Trophoblast cell (in vitro differentiated cells and primary cell): ENCODE data around the gene RBM7.
A peak's percentile ranks its signal among the peaks of the same experiment; 100 is the strongest.

Experiments
- DNase-seq, 2 donors: peaks; one replicate each; pipeline ENCODE4 v3.0.0-alpha.2; 2016
- H2AFZ ChIP-seq: 2 replicates; pipeline ENCODE4 v1.6.1; 2013; ENCODE audit warnings: low read length, moderate library complexity, mild to moderate bottlenecking; ENCODE audit not compliant: insufficient read depth, poor library complexity
- H2AK5ac ChIP-seq: 2 replicates; pipeline ENCODE4 v1.6.1; 2013; ENCODE audit warnings: mild to moderate bottlenecking, low read length
- H2BK120ac ChIP-seq: 2 replicates; pipeline ENCODE4 v1.6.1; 2013; ENCODE audit warnings: low read length, mild to moderate bottlenecking, moderate library complexity; ENCODE audit not compliant: insufficient read depth, poor library complexity
- H2BK12ac ChIP-seq: 2 replicates; pipeline ENCODE4 v1.6.1; 2013; ENCODE audit warnings: mild to moderate bottlenecking, low read length, moderate library complexity
- H2BK5ac ChIP-seq: 2 replicates; pipeline ENCODE4 v1.6.1; 2013; ENCODE audit warnings: low read length, low read depth, moderate library complexity, mild to moderate bottlenecking; ENCODE audit not compliant: poor library complexity
- H3K14ac ChIP-seq: 2 replicates; pipeline ENCODE4 v1.6.1; 2013; ENCODE audit warnings: mild to moderate bottlenecking, low read length
- H3K18ac ChIP-seq: 2 replicates; pipeline ENCODE4 v1.6.1; 2013; ENCODE audit warnings: mild to moderate bottlenecking, low read length
- H3K23ac ChIP-seq: 2 replicates; pipeline ENCODE4 v1.6.1; 2013; ENCODE audit warnings: low read length
- H3K27ac ChIP-seq: 2 replicates; pipeline ENCODE4 v1.5.1; 2013; ENCODE audit warnings: low read depth, mild to moderate bottlenecking, inconsistent platforms, low read length, moderate library complexity
- H3K27me3 ChIP-seq: 2 replicates; pipeline ENCODE4 v1.6.1; 2013; ENCODE audit warnings: inconsistent platforms, mild to moderate bottlenecking, low read length, moderate library complexity; ENCODE audit not compliant: insufficient read depth
- H3K36me3 ChIP-seq, 2 experiments: 1 replicate in 1 of 2; 2 replicates in 1 of 2; pipeline ENCODE4 v1.6.1; 2013; ENCODE audit warnings: low read length in 2 of 2, mild to moderate bottlenecking in 2 of 2, moderate library complexity in 1 of 2; ENCODE audit not compliant: insufficient read depth in 2 of 2, control insufficient read depth in 1 of 2
- H3K4ac ChIP-seq: 2 replicates; pipeline ENCODE4 v1.6.1; 2013; ENCODE audit warnings: low read depth, mild to moderate bottlenecking, low read length, moderate library complexity
- H3K4me1 ChIP-seq, 2 experiments: 1 replicate in 1 of 2; 2 replicates in 1 of 2; pipeline ENCODE4 v1.6.1; 2013; ENCODE audit warnings: low read length in 2 of 2, mild to moderate bottlenecking in 2 of 2, moderate library complexity in 1 of 2; ENCODE audit not compliant: insufficient read depth in 2 of 2, control insufficient read depth in 1 of 2
- H3K4me2 ChIP-seq: 2 replicates; pipeline ENCODE4 v1.6.1; 2013; ENCODE audit warnings: inconsistent platforms, mild to moderate bottlenecking, low read length, moderate library complexity
- H3K4me3 ChIP-seq: 2 replicates; pipeline ENCODE4 v1.5.1; 2013; ENCODE audit warnings: mild to moderate bottlenecking, low read depth, low read length, inconsistent platforms
- H3K79me1 ChIP-seq: one replicate; pipeline ENCODE4 v1.6.1; 2013; ENCODE audit warnings: low read length
- H3K79me2 ChIP-seq: 2 replicates; pipeline ENCODE4 v1.6.1; 2013; ENCODE audit warnings: low read length, mild to moderate bottlenecking; ENCODE audit not compliant: control insufficient read depth, insufficient read depth, poor library complexity
- H3K9ac ChIP-seq: 2 replicates; pipeline ENCODE4 v1.6.1; 2013; ENCODE audit warnings: mild to moderate bottlenecking, low read length
- H3K9me3 ChIP-seq: 2 replicates; pipeline ENCODE4 v1.6.1; 2013; ENCODE audit warnings: low read depth, mild to moderate bottlenecking, control low read depth, inconsistent platforms, low read length; ENCODE audit not compliant: insufficient read depth
- H4K12ac ChIP-seq: 2 replicates; pipeline ENCODE4 v1.6.1; 2013; ENCODE audit warnings: low read depth, mild to moderate bottlenecking, low read length, moderate library complexity
- H4K8ac ChIP-seq: 2 replicates; pipeline ENCODE4 v1.6.1; 2013; ENCODE audit warnings: low read depth, mild to moderate bottlenecking, low read length, moderate library complexity
- H4K91ac ChIP-seq: one replicate; pipeline ENCODE4 v1.6.1; 2013; ENCODE audit warnings: low read depth, mild to moderate bottlenecking, low read length, moderate library complexity
- WGBS: extraction: QIAGEN DNeasy Blood & Tissue Kit; methylation state at CpG from one replicate; pipeline ENCODE4 v1.1.7; 2013; ENCODE audit warnings: missing lambda C conversion rate; ENCODE audit not compliant: insufficient read length, insufficient coverage; ENCODE audit errors: extremely low coverage; 5-methylcytosine and 5-hydroxymethylcytosine counted together

Gene RBM7

GRCh38 chr11:114401311-114401710 lies 845 bp downstream of the RBM7 start:
- peaks cover 13% of the 10 kb centered on the region for H3K79me1 ChIP-seq
- peak overlapping the region; percentile 64 for H3K9ac ChIP-seq
- no peak overlapping the region for H2AK5ac ChIP-seq
- H3K4me3 ChIP-seq: no peak overlapping the region
- H3K4me1 ChIP-seq: peaks cover 0 to 1% of the 10 kb centered on the region in 2 experiments
- no peak overlapping the region for H3K14ac ChIP-seq
- no peak overlapping the region for H2BK5ac ChIP-seq
- no CpG with 5 or more reads among the region's 4 CpGs for WGBS
- H3K4me2 ChIP-seq: peak overlapping the region; percentile 65
- H4K12ac ChIP-seq: no peak overlapping the region
- H3K27ac ChIP-seq: no peak overlapping the region
- no peak overlapping the region for H4K91ac ChIP-seq
- peaks cover 0 to 4% of the 10 kb centered on the region in 2 experiments for H3K36me3 ChIP-seq
- no peaks in the 10 kb centered on the region for H3K27me3 ChIP-seq
- no peak overlapping the region for H2BK12ac ChIP-seq
- no peak overlapping the region for H4K8ac ChIP-seq
- DNase-seq: peak in 1 of 2 donors; percentile 9
- peak overlapping the region; percentile 94 for H3K4ac ChIP-seq
- H2BK120ac ChIP-seq: no peak overlapping the region
- H3K18ac ChIP-seq: no peak overlapping the region
- no peak overlapping the region for H2AFZ ChIP-seq
- no peak overlapping the region for H3K23ac ChIP-seq
- H3K79me2 ChIP-seq: peaks cover 11% of the 10 kb centered on the region
- no peaks in the 10 kb centered on the region for H3K9me3 ChIP-seq

GRCh38 chr11:114412946-114413345 lies 12.5 kb downstream of the RBM7 start:
- Histone ChIP-seq H2AK5ac (no peak overlapping the region), H4K91ac (no peak overlapping the region), H3K36me3 (peaks cover 12 to 19% of the 10 kb centered on the region in 2 experiments), H3K4ac (no peak overlapping the region), H4K12ac (no peak overlapping the region), H3K4me1 (no peaks in the 10 kb centered on the region), H2BK12ac (no peak overlapping the region), H3K18ac (no peak overlapping the region), H2BK5ac (no peak overlapping the region), H3K27ac (no peak overlapping the region), H3K4me3 (no peak overlapping the region), H3K27me3 (no peaks in the 10 kb centered on the region), H3K23ac (no peak overlapping the region), H2AFZ (no peak overlapping the region), H3K79me2 (no peaks in the 10 kb centered on the region), H3K79me1 (no peaks in the 10 kb centered on the region), H3K14ac (no peak overlapping the region), H3K9ac (no peak overlapping the region), H4K8ac (no peak overlapping the region), H3K9me3 (no peaks in the 10 kb centered on the region), H2BK120ac (no peak overlapping the region), H3K4me2 (no peak overlapping the region)
- WGBS: no CpG with 5 or more reads among the region's 4 CpGs
- peak; percentile 25 to 44 for DNase-seq

- no peaks in the 10 kb centered on the region for H3K79me1 ChIP-seq
Observed at GRCh38 chr11:114413958-114414357, 13.5 kb downstream of the RBM7 start.

GRCh38 chr11:114416441-114416961 lies 16.0 kb downstream of the RBM7 start:
- Histone ChIP-seq H2BK120ac (no peak overlapping the region), H2AFZ (no peak overlapping the region), H3K4me1 (no peaks in the 10 kb centered on the region), H3K4ac (no peak overlapping the region), H3K18ac (no peak overlapping the region), H2AK5ac (no peak overlapping the region), H4K91ac (no peak overlapping the region), H4K12ac (no peak overlapping the region), H3K4me3 (no peak overlapping the region), H4K8ac (no peak overlapping the region), H3K9ac (no peak overlapping the region), H3K4me2 (no peak overlapping the region), H3K79me1 (no peaks in the 10 kb centered on the region), H2BK12ac (no peak overlapping the region), H2BK5ac (no peak overlapping the region), H3K27me3 (no peaks in the 10 kb centered on the region), H3K9me3 (no peaks in the 10 kb centered on the region), H3K79me2 (no peaks in the 10 kb centered on the region), H3K27ac (no peak overlapping the region), H3K36me3 (peaks cover 10 to 15% of the 10 kb centered on the region in 2 experiments), H3K23ac (no peak overlapping the region), H3K14ac (no peak overlapping the region)
- peak; percentile 77 to 81 for DNase-seq

More at GRCh38 chr11:114413958-114414357, 13.5 kb downstream of the RBM7 start:
- no peak overlapping the region for H3K4me2 ChIP-seq
- no CpG with 5 or more reads among the region's 10 CpGs for WGBS
- H3K14ac ChIP-seq: no peak overlapping the region
- H3K4me3 ChIP-seq: no peak overlapping the region
- no peak overlapping the region for H4K91ac ChIP-seq
- no peaks in the 10 kb centered on the region for H3K79me2 ChIP-seq
- H3K23ac ChIP-seq: no peak overlapping the region
- no peak overlapping the region for H3K4ac ChIP-seq
- H2BK12ac ChIP-seq: no peak overlapping the region
- H2BK120ac ChIP-seq: no peak overlapping the region
- no peak overlapping the region for H2AFZ ChIP-seq
- H3K9ac ChIP-seq: no peak overlapping the region
- H3K18ac ChIP-seq: no peak overlapping the region
- H3K36me3 ChIP-seq: peaks cover 12 to 19% of the 10 kb centered on the region in 2 experiments
- no peak for DNase-seq
- H4K12ac ChIP-seq: no peak overlapping the region
- H2AK5ac ChIP-seq: no peak overlapping the region
- no peak overlapping the region for H2BK5ac ChIP-seq
- H3K9me3 ChIP-seq: no peaks in the 10 kb centered on the region
- no peak overlapping the region for H3K27ac ChIP-seq
- H3K27me3 ChIP-seq: no peaks in the 10 kb centered on the region
- no peak overlapping the region for H4K8ac ChIP-seq
- no peaks in the 10 kb centered on the region for H3K4me1 ChIP-seq
